IMR-90 (cell line): Measurements from ENCODE around the gene MEGF11. TPM values are rescaled to one million over a fixed set of nuclear protein-coding genes. Genes with fewer than 3 reads are reported as not detected.

Experiments used
- ATAC-seq: fragments of 200-7000 bp; cut with Tn5 transposase; 2 replicates; pipeline ENCODE4 v1.9.1; 2020; ENCODE audit warnings: low read depth, mild to moderate bottlenecking, moderate library complexity
- BruUV-seq: library from RNA; stranded (reverse); fragments of 400-500 nt; replicated peaks from 2 replicates; lab custom pipeline; 2021; lab: Mats Ljungman, UMichigan
- CTCF ChIA-PET: fragments of 300-600 bp; formaldehyde crosslinking; extraction: SDS; loops from one replicate; lab custom pipeline; 2021; ENCODE audit warnings: antibody characterized with exemption; lab: Yijun Ruan, JAX
- POLR2A ChIA-PET: fragments of 300-600 bp; sonication (Branson Sonifier 250); formaldehyde crosslinking; loops from one replicate; lab custom pipeline; 2022; ENCODE audit warnings: antibody characterized with exemption; ENCODE audit not compliant: unreplicated experiment; lab: Charles Lee
- DNase-seq: peaks from one replicate; pipeline ENCODE4 v3.0.0; 2013
- H2AFZ ChIP-seq: replicated peaks from 2 replicates; pipeline ENCODE3; 2013; ENCODE audit warnings: low read length, mild to moderate bottlenecking; ENCODE audit not compliant: poor library complexity
- H2AK5ac ChIP-seq: 2 replicates; pipeline ENCODE4 v1.6.1; 2013; ENCODE audit warnings: low read depth, low read length, inconsistent platforms
- H2AK9ac ChIP-seq: replicated peaks from 2 replicates; pipeline ENCODE3; 2013; ENCODE audit warnings: mild to moderate bottlenecking, low read depth, low read length, moderate library complexity; ENCODE audit not compliant: poor library complexity
- H2BK120ac ChIP-seq: 2 replicates; pipeline ENCODE4 v1.6.1; 2013; ENCODE audit warnings: low read depth, low read length, inconsistent platforms
- H2BK15ac ChIP-seq: 3 replicates; pipeline ENCODE4 v1.6.1; 2013; ENCODE audit warnings: low read depth, low read length, inconsistent platforms
- H2BK20ac ChIP-seq: 2 replicates; pipeline ENCODE4 v1.6.1; 2013; ENCODE audit warnings: low read depth, mild to moderate bottlenecking, inconsistent platforms, low read length, moderate library complexity
- H2BK5ac ChIP-seq: 2 replicates; pipeline ENCODE4 v1.6.1; 2013; ENCODE audit warnings: mild to moderate bottlenecking, low read depth, low read length, inconsistent platforms; ENCODE audit not compliant: poor library complexity, severe bottlenecking
- H3K14ac ChIP-seq: replicated peaks from 2 replicates; pipeline ENCODE4 v1.6.1; 2013; ENCODE audit warnings: low read depth, low read length, inconsistent platforms
- H3K18ac ChIP-seq: 2 replicates; pipeline ENCODE4 v1.6.1; 2013; ENCODE audit warnings: low read depth, low read length, control low read depth
- H3K23ac ChIP-seq: 2 replicates; pipeline ENCODE4 v1.6.1; 2013; ENCODE audit warnings: low read depth, low read length, inconsistent platforms
- H3K27ac ChIP-seq: 2 replicates; pipeline ENCODE4 v1.5.1; 2013; ENCODE audit warnings: mild to moderate bottlenecking, control low read depth, low read length; ENCODE audit not compliant: insufficient read depth
- H3K27me3 ChIP-seq: 2 replicates; pipeline ENCODE4 v1.6.1; 2013; ENCODE audit warnings: low read length; ENCODE audit not compliant: control insufficient read depth, insufficient read depth
- H3K36me3 ChIP-seq: 2 replicates; pipeline ENCODE4 v1.6.1; 2013; ENCODE audit warnings: low read length, mixed read lengths; ENCODE audit not compliant: control insufficient read depth, insufficient read depth
- H3K4ac ChIP-seq: 2 replicates; pipeline ENCODE4 v1.6.1; 2013; ENCODE audit warnings: low read depth, low read length, inconsistent platforms
- H3K4me1 ChIP-seq: 2 replicates; pipeline ENCODE4 v1.6.1; 2013; ENCODE audit warnings: low read length, mixed read lengths; ENCODE audit not compliant: control insufficient read depth, insufficient read depth
- H3K4me2 ChIP-seq: 2 replicates; pipeline ENCODE4 v1.6.1; 2013; ENCODE audit warnings: low read depth, mild to moderate bottlenecking, control low read depth, low read length, moderate library complexity
- H3K4me3 ChIP-seq: 2 replicates; pipeline ENCODE4 v1.5.1; 2013; ENCODE audit warnings: low read depth, mild to moderate bottlenecking, control low read depth, low read length, moderate library complexity; ENCODE audit not compliant: insufficient read depth
- H3K56ac ChIP-seq: 2 replicates; pipeline ENCODE4 v1.6.1; 2013; ENCODE audit warnings: low read length, inconsistent platforms; ENCODE audit not compliant: insufficient read depth; ENCODE audit errors: extremely low read depth
- H3K79me1 ChIP-seq, 2 experiments: 2 replicates each; pipeline ENCODE4 v1.6.1; 2013; ENCODE audit warnings: low read length in 2 of 2, inconsistent platforms in 1 of 2, low read depth in 1 of 2
- H3K9ac ChIP-seq: 2 replicates; pipeline ENCODE4 v1.6.1; 2013; ENCODE audit warnings: low read depth, low read length, control low read depth
- H3K9me1 ChIP-seq: 2 replicates; pipeline ENCODE4 v1.6.1; 2013; ENCODE audit warnings: low read length, inconsistent platforms; ENCODE audit not compliant: insufficient read depth
- H3K9me3 ChIP-seq: 2 replicates; pipeline ENCODE4 v1.6.1; 2013; ENCODE audit warnings: low read length; ENCODE audit not compliant: control insufficient read depth, insufficient read depth
- H4K20me1 ChIP-seq: 2 replicates; pipeline ENCODE4 v1.6.1; 2013; ENCODE audit warnings: low read length, inconsistent platforms; ENCODE audit not compliant: insufficient read depth
- H4K5ac ChIP-seq: 2 replicates; pipeline ENCODE4 v1.6.1; 2013; ENCODE audit warnings: mild to moderate bottlenecking, low read depth, low read length, control low read depth
- H4K8ac ChIP-seq, 2 experiments: 2 replicates each; pipeline ENCODE4 v1.6.1; 2013; ENCODE audit warnings: low read depth in 2 of 2, low read length in 2 of 2, control low read depth in 1 of 2, inconsistent platforms in 1 of 2
- H4K91ac ChIP-seq: 2 replicates; pipeline ENCODE4 v1.6.1; 2013; ENCODE audit warnings: low read depth, low read length, inconsistent platforms; ENCODE audit not compliant: insufficient read depth
- NFE2L2 ChIP-seq: fragments of 150-350 bp; IDR thresholded peaks from 2 replicates; pipeline ENCODE4 v1.6.1; 2016; ENCODE audit warnings: low read depth, mild to moderate bottlenecking, low read length
- RAD21 ChIP-seq: IDR thresholded peaks from 2 replicates; pipeline ENCODE4 v1.6.1; 2012; ENCODE audit warnings: low read length, improper control_type of control experiment
- WGBS, 2 experiments: methylation state at CpG; one replicate each; pipeline versions ENCODE4 v1.1.5 to v1.1.7; 2013; ENCODE audit warnings: missing lambda C conversion rate in 2 of 2; ENCODE audit not compliant: insufficient read length in 1 of 2; ENCODE audit errors: extremely low coverage in 2 of 2; 5-methylcytosine and 5-hydroxymethylcytosine counted together
- dilution Hi-C: fragments of 300-500 bp; cut with HindIII; formaldehyde crosslinking; loops from one replicate; pipeline ENCODE4 v1.14.3; 2018; ENCODE audit warnings: low sequenced_read_pairs; ENCODE audit not compliant: unreplicated experiment
- in situ Hi-C: fragments of 300-500 bp; cut with MboI; formaldehyde crosslinking; loops from 3 replicates; pipeline ENCODE4 v1.14.3; 2019; ENCODE audit warnings: low sequenced_read_pairs, inconsistent platforms, mixed read lengths
- intact Hi-C: fragments of 100-400 bp; cut with micrococcal nuclease; formaldehyde crosslinking; loops from 2 replicates; pipeline ENCODE4 v1.10.0; 2022
- polyA plus RNA-seq, 3 experiments: library from polyadenylated mRNA; depleted of rRNA; stranded (reverse); fragments of >200 nt; gene quantifications; 2 replicates each; pipeline ENCODE4 v1.2.3, GENCODE V29; 2012; ENCODE audit warnings: low replicate concordance in 1 of 3
- total RNA-seq: library from RNA; depleted of rRNA; stranded (reverse); fragments of >200 nt; gene quantifications from 2 replicates; pipeline ENCODE4 v1.2.3, GENCODE V29; 2012

Gene MEGF11
- total and polyA plus RNA-seq, 2 of the 4 experiments (the other 2 are of a cell fraction): not detected

GRCh38 chr15:66036859-66037258 lies 216.7 kb downstream of the MEGF11 start:
- no peaks in the 10 kb centered on the region for H4K20me1 ChIP-seq
- no peak overlapping the region for H2AFZ ChIP-seq
- no peak overlapping the region for H3K56ac ChIP-seq
- no peak overlapping the region for H3K27ac ChIP-seq
- intact Hi-C loops (no loop called here), in situ Hi-C loops (no loop called here), dilution Hi-C loops (no loop called here)
- H3K9me1 ChIP-seq: no peaks in the 10 kb centered on the region
- H3K4me1 ChIP-seq: no peaks in the 10 kb centered on the region
- H3K23ac ChIP-seq: no peak overlapping the region
- H2BK5ac ChIP-seq: no peak overlapping the region
- no peak overlapping the region for H2AK9ac ChIP-seq
- peaks cover 50% of the 10 kb centered on the region for H3K27me3 ChIP-seq
- no peaks in the 10 kb centered on the region for H3K79me1 ChIP-seq
- H2BK120ac ChIP-seq: no peak overlapping the region
- no peaks in the 10 kb centered on the region for H3K36me3 ChIP-seq
- no peak overlapping the region for H3K4me2 ChIP-seq
- H3K4ac ChIP-seq: no peak overlapping the region
- POLR2A ChIA-PET: no interaction called here
- no peak overlapping the region for H3K9ac ChIP-seq
- H3K14ac ChIP-seq: no peak overlapping the region
- TF ChIP-seq NFE2L2 (no peak), RAD21 (no peak)
- H3K4me3 ChIP-seq: no peak overlapping the region
- H3K18ac ChIP-seq: no peak overlapping the region
- DNase-seq (no peak), ATAC-seq (no peak)
- H4K91ac ChIP-seq: no peak overlapping the region
- H3K9me3 ChIP-seq: no peaks in the 10 kb centered on the region
- WGBS, 2 experiments: no CpG with 5 or more reads among the region's 5 CpGs
- H4K5ac ChIP-seq: no peak overlapping the region
- no peak overlapping the region for H2BK15ac ChIP-seq
- H2BK20ac ChIP-seq: no peak overlapping the region
- BruUV-seq: no TSS peak
- H4K8ac ChIP-seq: no peak overlapping the region
- H2AK5ac ChIP-seq: no peak overlapping the region
- CTCF ChIA-PET: no interaction called here
